Large intestine (tissue), 3 donors: ENCODE data around the gene MYBPHL. TPM values are rescaled to one million over a fixed set of nuclear protein-coding genes. Genes with fewer than 3 reads are reported as not detected.

Source experiments
- DNase-seq, 2 donors: peaks; one replicate each; pipeline versions ENCODE4 v3.0.0 to v3.0.0-alpha.2; 2013
- H3K27ac ChIP-seq: one replicate; pipeline ENCODE4 v1.5.1; 2013; ENCODE audit warnings: low read length
- H3K27me3 ChIP-seq: 2 replicates; pipeline ENCODE4 v1.6.1; 2013; ENCODE audit warnings: low read length; ENCODE audit not compliant: control insufficient read depth, insufficient read depth
- H3K36me3 ChIP-seq: 2 replicates; pipeline ENCODE4 v1.6.1; 2013; ENCODE audit warnings: low read length; ENCODE audit not compliant: control insufficient read depth, insufficient read depth
- H3K4me1 ChIP-seq: one replicate; pipeline ENCODE4 v1.6.1; 2013; ENCODE audit warnings: low read length; ENCODE audit not compliant: control insufficient read depth, insufficient read depth
- H3K4me3 ChIP-seq: one replicate; pipeline ENCODE4 v1.5.1; 2013; ENCODE audit warnings: low read length
- H3K9me3 ChIP-seq: one replicate; pipeline ENCODE4 v1.6.1; 2013; ENCODE audit warnings: mild to moderate bottlenecking, low read depth, low read length, moderate library complexity; ENCODE audit not compliant: control insufficient read depth
- WGBS: methylation state at CpG from one replicate; pipeline ENCODE4 v1.1.5; 2013; ENCODE audit warnings: low lambda C conversion rate; ENCODE audit not compliant: insufficient coverage; 5-methylcytosine and 5-hydroxymethylcytosine counted together
- polyA plus RNA-seq: library from polyadenylated mRNA; unstranded; fragments of 120-200 nt; gene quantifications from one replicate; pipeline ENCODE4 v1.2.1, GENCODE V29; 2013

The MYBPHL gene
- polyA plus RNA-seq, 1 donor = 13.8 TPM

DNA sequence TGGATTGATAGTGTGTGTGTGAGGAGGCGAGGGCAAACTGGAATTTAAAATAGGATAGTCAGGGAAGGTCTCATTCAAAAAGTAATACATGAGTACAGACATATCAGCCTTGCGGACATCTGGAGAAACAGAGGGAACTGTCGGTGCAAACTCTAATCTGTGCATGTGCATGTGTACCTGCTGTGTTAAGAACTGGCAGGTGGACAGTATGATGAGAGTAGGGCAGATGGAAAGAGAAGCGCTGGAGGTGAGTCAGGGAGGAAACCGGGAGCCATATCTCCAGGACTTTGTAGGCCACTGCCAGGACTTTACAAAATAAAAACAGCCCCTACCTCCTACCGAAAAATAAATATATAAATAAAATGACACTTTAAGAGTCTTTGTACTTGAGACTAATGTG is 31.3 kb upstream of the MYBPHL start:
- Histone ChIP-seq H3K4me1 (no peaks in the 10 kb centered on the region), H3K9me3 (no peaks in the 10 kb centered on the region), H3K27me3 (no peaks in the 10 kb centered on the region), H3K36me3 (peaks cover 69% of the 10 kb centered on the region), H3K27ac (no peak overlapping the region), H3K4me3 (no peak overlapping the region)
- DNase-seq = no peak
- WGBS = 100% methylated on average over 2 of the region's 6 CpGs

GRCh38 chr1:109335091-109335490 is 28.3 kb upstream of the MYBPHL start:
- DNase-seq = no peak
- Histone ChIP-seq H3K4me1 (no peaks in the 10 kb centered on the region), H3K9me3 (peaks cover 4% of the 10 kb centered on the region), H3K27ac (no peak overlapping the region), H3K36me3 (peaks cover 58% of the 10 kb centered on the region), H3K4me3 (no peak overlapping the region), H3K27me3 (no peaks in the 10 kb centered on the region)
- no CpG with 5 or more reads among the region's 4 CpGs for WGBS

GRCh38 chr1:109331113-109331512 is 24.3 kb upstream of the MYBPHL start:
- Histone ChIP-seq H3K9me3 (peaks cover 4% of the 10 kb centered on the region), H3K27ac (no peak overlapping the region), H3K36me3 (peaks cover 42% of the 10 kb centered on the region), H3K4me3 (no peak overlapping the region), H3K4me1 (no peaks in the 10 kb centered on the region), H3K27me3 (no peaks in the 10 kb centered on the region)
- no peak for DNase-seq

DNA sequence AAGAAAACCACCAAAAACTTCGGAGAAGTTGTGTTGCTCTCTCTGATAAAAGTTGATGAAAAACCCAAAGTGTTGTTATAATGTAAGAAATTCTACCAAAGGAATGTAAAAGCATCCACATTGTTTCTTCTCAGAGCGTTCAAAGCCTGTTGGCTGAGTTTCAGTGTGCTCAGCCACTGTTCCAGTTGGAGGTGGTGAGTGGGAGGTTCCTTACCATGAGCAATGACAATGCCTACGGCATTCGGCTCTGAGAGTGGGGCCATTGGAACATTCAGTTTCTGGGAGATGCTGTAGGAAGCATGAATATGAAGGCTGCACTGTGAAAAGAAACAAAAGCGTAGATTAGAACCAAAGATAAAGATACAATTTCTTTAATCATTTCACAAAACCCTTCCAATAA is 20.5 kb upstream of the MYBPHL start:
- H3K4me3 ChIP-seq = no peak overlapping the region
- no peak overlapping the region for H3K27ac ChIP-seq
- no peak for DNase-seq
- WGBS = 80% methylated on average over 1 of the region's 5 CpGs
- no peaks in the 10 kb centered on the region for H3K4me1 ChIP-seq
- H3K9me3 ChIP-seq = peaks cover 2% of the 10 kb centered on the region
- H3K36me3 ChIP-seq = peaks cover 46% of the 10 kb centered on the region
- no peaks in the 10 kb centered on the region for H3K27me3 ChIP-seq

DNA sequence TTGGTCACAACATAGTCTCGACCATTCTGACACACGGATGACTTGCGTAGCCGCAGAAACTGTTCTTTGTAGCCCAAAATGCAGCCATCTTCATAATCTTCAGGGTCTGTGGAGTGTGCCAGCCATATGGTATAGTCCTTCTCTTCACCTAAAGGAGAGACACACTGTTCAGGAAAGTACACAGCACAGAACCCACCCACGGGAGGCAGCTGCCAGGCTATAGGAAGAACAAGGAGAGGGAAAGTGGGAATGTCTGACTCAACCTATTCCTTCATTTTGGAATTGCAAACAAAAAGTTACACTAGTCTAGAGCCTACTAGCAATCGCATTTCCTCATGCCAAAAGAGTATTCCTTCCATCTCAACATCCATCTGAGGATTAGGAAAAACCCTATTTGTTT is 16.2 kb upstream of the MYBPHL start:
- Histone ChIP-seq H3K27ac (no peak overlapping the region), H3K4me1 (no peaks in the 10 kb centered on the region), H3K4me3 (no peak overlapping the region), H3K27me3 (no peaks in the 10 kb centered on the region), H3K9me3 (no peaks in the 10 kb centered on the region), H3K36me3 (peaks cover 69% of the 10 kb centered on the region)
- WGBS = no CpG with 5 or more reads among the region's 6 CpGs
- DNase-seq = no peak

- 88% methylated on average over 2 of the region's 3 CpGs for WGBS
- Histone ChIP-seq H3K27ac (no peak overlapping the region), H3K36me3 (peaks cover 79% of the 10 kb centered on the region), H3K9me3 (no peaks in the 10 kb centered on the region), H3K27me3 (no peaks in the 10 kb centered on the region), H3K4me1 (no peaks in the 10 kb centered on the region), H3K4me3 (no peak overlapping the region)
- no peak for DNase-seq
Observed at GRCh38 chr1:109319114-109319513, 12.3 kb upstream of the MYBPHL start.

DNA sequence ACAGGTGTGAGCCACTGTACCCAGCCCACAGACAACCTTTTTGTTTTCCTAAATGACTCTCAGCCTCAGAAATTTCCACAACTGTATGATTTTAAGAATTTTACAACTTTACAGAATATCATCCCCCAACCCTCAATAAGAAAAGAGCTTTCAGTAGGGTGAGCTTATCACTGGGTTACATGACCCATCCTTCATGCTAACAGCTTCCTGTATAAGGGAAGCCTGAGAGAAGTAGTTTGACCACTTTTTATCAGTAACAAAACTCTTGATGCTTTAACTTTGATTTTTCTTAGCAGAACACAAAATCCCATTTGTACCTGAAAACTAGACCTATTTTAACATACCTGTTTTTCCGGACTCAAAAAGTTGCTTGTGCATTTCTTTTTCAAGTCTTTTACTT is 9.7 kb upstream of the MYBPHL start:
- Histone ChIP-seq H3K27me3 (no peaks in the 10 kb centered on the region), H3K36me3 (peaks cover 71% of the 10 kb centered on the region), H3K9me3 (no peaks in the 10 kb centered on the region), H3K4me3 (no peak overlapping the region), H3K27ac (no peak overlapping the region), H3K4me1 (no peaks in the 10 kb centered on the region)
- WGBS = no CpG with 5 or more reads among the region's 1 CpG
- no peak for DNase-seq

- H3K4me3 ChIP-seq = no peak overlapping the region
- no peaks in the 10 kb centered on the region for H3K9me3 ChIP-seq
- WGBS = no CpG with 5 or more reads among the region's 4 CpGs
- no peaks in the 10 kb centered on the region for H3K27me3 ChIP-seq
- H3K36me3 ChIP-seq = peaks cover 67% of the 10 kb centered on the region
- no peak overlapping the region for H3K27ac ChIP-seq
- no peaks in the 10 kb centered on the region for H3K4me1 ChIP-seq
- no peak for DNase-seq
Observed at GRCh38 chr1:109315288-109315687, 8.5 kb upstream of the MYBPHL start.

GRCh38 chr1:109314795-109315194 is 8.0 kb upstream of the MYBPHL start:
- no peaks in the 10 kb centered on the region for H3K27me3 ChIP-seq
- H3K27ac ChIP-seq = no peak overlapping the region
- peaks cover 2% of the 10 kb centered on the region for H3K4me1 ChIP-seq
- H3K4me3 ChIP-seq = no peak overlapping the region
- H3K9me3 ChIP-seq = no peaks in the 10 kb centered on the region
- no peak for DNase-seq
- WGBS = no CpG with 5 or more reads among the region's 1 CpG
- peaks cover 65% of the 10 kb centered on the region for H3K36me3 ChIP-seq

DNA sequence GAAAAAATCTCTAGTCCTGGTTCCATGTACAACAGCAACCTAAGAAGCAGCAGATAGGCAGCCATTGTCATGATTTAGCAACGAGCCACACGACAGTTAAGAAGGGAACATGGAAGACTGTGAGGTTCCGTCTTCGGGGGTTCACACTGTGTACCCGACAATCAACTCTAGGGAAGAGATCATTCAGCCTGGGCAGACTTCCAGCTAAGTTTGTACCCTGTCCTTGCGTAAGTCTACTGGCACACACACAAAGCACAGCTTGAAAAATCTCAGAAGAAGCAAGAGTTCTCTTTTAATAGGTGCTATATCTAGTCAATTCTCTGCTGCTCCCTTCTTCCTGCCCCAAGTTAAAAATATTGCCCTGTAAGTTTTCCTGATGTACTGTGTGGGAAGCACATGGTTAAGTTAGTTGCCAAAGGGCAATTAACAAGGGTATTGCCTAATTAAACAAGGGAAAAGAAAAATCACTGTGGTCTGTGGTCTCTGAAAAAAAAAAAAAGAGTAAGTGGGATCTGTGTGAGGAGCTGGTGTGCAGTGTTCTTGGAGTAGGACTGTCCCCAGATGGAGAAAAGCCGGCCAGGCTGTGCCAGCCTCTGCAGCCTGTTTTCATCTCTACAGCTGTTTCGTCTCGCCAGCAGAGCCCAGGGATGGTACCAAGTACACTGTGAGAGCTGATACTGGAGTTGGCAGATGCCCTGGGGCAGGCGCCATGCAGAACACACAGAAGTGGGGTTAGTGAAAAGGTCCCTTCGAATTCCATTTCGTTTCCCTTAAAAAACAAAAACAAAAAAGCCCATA is 6.4 kb upstream of the MYBPHL start:
- WGBS = 100% methylated on average over 1 of the region's 12 CpGs
- H3K9me3 ChIP-seq = no peaks in the 10 kb centered on the region
- no peak for DNase-seq
- H3K4me3 ChIP-seq = no peak overlapping the region
- H3K27ac ChIP-seq = no peak overlapping the region
- H3K4me1 ChIP-seq = peaks cover 15% of the 10 kb centered on the region
- no peaks in the 10 kb centered on the region for H3K27me3 ChIP-seq
- H3K36me3 ChIP-seq = peaks cover 55% of the 10 kb centered on the region

GRCh38 chr1:109312246-109312645 is 5.4 kb upstream of the MYBPHL start:
- H3K36me3 ChIP-seq = peaks cover 47% of the 10 kb centered on the region
- H3K27me3 ChIP-seq = no peaks in the 10 kb centered on the region
- peaks cover 23% of the 10 kb centered on the region for H3K4me1 ChIP-seq
- no peaks in the 10 kb centered on the region for H3K9me3 ChIP-seq
- no peak for DNase-seq
- WGBS = 83% methylated on average over 1 of the region's 2 CpGs
- H3K4me3 ChIP-seq = no peak overlapping the region
- no peak overlapping the region for H3K27ac ChIP-seq
